ENCODE measurements around the gene PDGFB.

GRCh38 chr22:39252461-39253434, 8.0 kb upstream of the PDGFB start:
- TF ChIP-seq CTCF (conservative IDR thresholded peaks at IDR 0.05), result no peak
- TF ChIP-seq EZH2 (IDR thresholded peaks at IDR 0.05; ENCODE audit: low read depth), result no peak
